GM21423 (cell line): ENCODE results near the gene LMNA.

ENCODE experiments used
- ATAC-seq: cut with Tn5 transposase; IDR thresholded peaks from one replicate; pipeline ENCODE4 v1.9.1; 2021; ENCODE audit warnings: mild to moderate bottlenecking, moderate library complexity; ENCODE audit not compliant: unreplicated experiment

LMNA gene

GRCh38 chr1:156081917-156082308, 32.6 kb upstream of the LMNA start:
- ATAC-seq: no peak

GRCh38 chr1:156082309-156083091, 32.0 kb upstream of the LMNA start, which contains the start of gene MEX3A:
MEX3A (minus strand) TSS chr1:156082465; CDS start chr1:156081998, 467 bp downstream.
- no peak for ATAC-seq

- no peak for ATAC-seq
These were observed 30.4 kb upstream of the LMNA start for GRCh38 chr1:156083800-156084790.

GRCh38 chr1:156086256-156086662, 28.3 kb upstream of the LMNA start:
- ATAC-seq: no peak

GRCh38 chr1:156089704-156090103, 24.8 kb upstream of the LMNA start:
- no peak for ATAC-seq

- ATAC-seq: no peak
These were observed 24.2 kb upstream of the LMNA start for GRCh38 chr1:156090138-156090839.

- ATAC-seq: no peak
These were observed 23.7 kb upstream of the LMNA start for GRCh38 chr1:156090840-156091188.

GRCh38 chr1:156091610-156092009, 22.9 kb upstream of the LMNA start:
- no peak for ATAC-seq

GRCh38 chr1:156095906-156096508, 18.5 kb upstream of the LMNA start:
- ATAC-seq: no peak

GRCh38 chr1:156096640-156097391, 17.7 kb upstream of the LMNA start:
- ATAC-seq: peak; percentile 54

GRCh38 chr1:156097499-156098178, 16.9 kb upstream of the LMNA start:
- ATAC-seq: no peak

- no peak for ATAC-seq
These were observed 15.7 kb upstream of the LMNA start for GRCh38 chr1:156098784-156099183.

GRCh38 chr1:156099282-156099681, 15.2 kb upstream of the LMNA start:
- ATAC-seq: no peak

GRCh38 chr1:156100205-156100995, 14.1 kb upstream of the LMNA start:
- no peak for ATAC-seq

GRCh38 chr1:156101880-156102279, 12.6 kb upstream of the LMNA start:
- no peak for ATAC-seq

- ATAC-seq: no peak
These were observed 11.6 kb upstream of the LMNA start for GRCh38 chr1:156102633-156103511.

GRCh38 chr1:156103521-156103947, 11.0 kb upstream of the LMNA start:
- ATAC-seq: no peak
